Naive thymus-derived CD4-positive, alpha-beta T cell (primary cell): ENCODE measurements around the gene ELSPBP1. TPM values are rescaled to one million over a fixed set of nuclear protein-coding genes. Genes with fewer than 3 reads are reported as not detected.

Experiments
- ATAC-seq: fragments of 150-1000 bp; cut with Tn5 transposase; 2 replicates; pipeline ENCODE4 v1.10.0; 2021; ENCODE audit warnings: mild to moderate bottlenecking, moderate library complexity
- CTCF ChIA-PET: fragments of 350-600 bp; sonication (Branson Sonifier 250); formaldehyde crosslinking; loops from one replicate; lab custom pipeline; 2021; ENCODE audit warnings: antibody characterized with exemption; lab: Charles Lee
- POLR2A ChIA-PET: fragments of 350-600 bp; sonication (Branson Sonifier 250); formaldehyde crosslinking; loops from one replicate; lab custom pipeline; 2021; ENCODE audit warnings: antibody characterized with exemption, inconsistent platforms; lab: Charles Lee
- DNase-seq, 9 donors: peaks; one replicate each; pipeline versions ENCODE4 v3.0.0 to v3.0.0-alpha.2; 2020 to 2022; ENCODE audit warnings: mixed read lengths in 1 of 9
- H3K27ac ChIP-seq: one replicate; pipeline ENCODE4 v1.7.0; 2013; ENCODE audit warnings: mild to moderate bottlenecking, low read depth, low read length, moderate library complexity
- H3K27me3 ChIP-seq, 2 donors: one replicate each; pipeline ENCODE4 v1.7.0; 2013; ENCODE audit warnings: low read length in 2 of 2, mild to moderate bottlenecking in 2 of 2, moderate library complexity in 2 of 2; ENCODE audit not compliant: control insufficient read depth in 2 of 2, insufficient read depth in 2 of 2
- H3K36me3 ChIP-seq, 3 experiments: 1 replicate in 2 of 3; 2 replicates in 1 of 3; pipeline ENCODE4 v1.7.0; 2013; ENCODE audit warnings: low read length in 3 of 3, mild to moderate bottlenecking in 3 of 3, moderate library complexity in 1 of 3; ENCODE audit not compliant: insufficient read depth in 3 of 3, control insufficient read depth in 2 of 3
- H3K4me1 ChIP-seq, 2 donors: one replicate each; pipeline ENCODE4 v1.7.0; 2013; ENCODE audit warnings: low read length in 2 of 2, mild to moderate bottlenecking in 2 of 2, moderate library complexity in 1 of 2; ENCODE audit not compliant: control insufficient read depth in 2 of 2, insufficient read depth in 2 of 2
- H3K4me3 ChIP-seq: 2 replicates; pipeline ENCODE4 v1.7.0; 2013; ENCODE audit warnings: mild to moderate bottlenecking, low read length
- H3K9me3 ChIP-seq, 3 experiments: 1 replicate in 2 of 3; 2 replicates in 1 of 3; pipeline ENCODE4 v1.7.0; 2013; ENCODE audit warnings: low read length in 3 of 3; ENCODE audit not compliant: control insufficient read depth in 2 of 3
- H3K27ac Mint-ChIP-seq, 9 donors: one replicate each; pipeline ENCODE4 v1.8.0; 2020 to 2022; ENCODE audit warnings: mixed read lengths in 9 of 9, mild to moderate bottlenecking in 8 of 9, moderate library complexity in 5 of 9, inconsistent platforms in 2 of 9
- H3K27me3 Mint-ChIP-seq, 5 donors: one replicate each; pipeline ENCODE4 v1.8.0; 2021 to 2022; ENCODE audit warnings: mixed read lengths in 5 of 5, mild to moderate bottlenecking in 1 of 5
- H3K36me3 Mint-ChIP-seq, 5 donors: one replicate each; pipeline ENCODE4 v1.8.0; 2020 to 2022; ENCODE audit warnings: mixed read lengths in 5 of 5, mild to moderate bottlenecking in 3 of 5, inconsistent platforms in 1 of 5
- H3K4me1 Mint-ChIP-seq, 7 donors: one replicate each; pipeline ENCODE4 v1.8.0; 2020 to 2022; ENCODE audit warnings: mixed read lengths in 7 of 7, mild to moderate bottlenecking in 3 of 7, inconsistent platforms in 1 of 7
- H3K4me3 Mint-ChIP-seq, 10 donors: one replicate each; pipeline ENCODE4 v1.8.0; 2020 to 2022; ENCODE audit warnings: mild to moderate bottlenecking in 10 of 10, mixed read lengths in 10 of 10, moderate library complexity in 6 of 10, inconsistent platforms in 2 of 10
- H3K9me3 Mint-ChIP-seq, 11 donors: one replicate each; pipeline ENCODE4 v1.8.0; 2020 to 2022; ENCODE audit warnings: mixed read lengths in 11 of 11, mild to moderate bottlenecking in 4 of 11, inconsistent platforms in 1 of 11, moderate library complexity in 1 of 11
- intact Hi-C, 2 donors: fragments of 100-400 bp; cut with micrococcal nuclease; formaldehyde crosslinking; loops; one replicate each; pipeline ENCODE4 v1.15.1; 2023
- polyA plus RNA-seq, 2 donors: library from polyadenylated mRNA; unstranded; fragments of 300-500 nt; fragmentation: Illumina TruSeq; gene quantifications; one replicate each; pipeline ENCODE4 v1.2.3, GENCODE V29; 2021
- total RNA-seq, 6 experiments: library from RNA in 5 of 6; stranded (reverse) in 5 of 6; gene quantifications; 1 replicate in 5 of 6; 2 replicates in 1 of 6; pipeline ENCODE4 v1.2.3 and lab custom pipeline; 2021 to 2026

ELSPBP1 gene
- total and polyA plus RNA-seq, 7 experiments from 2014 or later: not detected

GRCh38 chr19:47992070-47992469, 2.4 kb upstream of the ELSPBP1 start, which contains the start of gene BSPH1:
BSPH1 (minus strand) TSS chr19:47992170; CDS start chr19:47992081, 89 bp downstream.
- no peaks in the 10 kb centered on the region for H3K36me3 ChIP-seq
- Mint-ChIP-seq H3K4me1 (peaks cover 0 to 3% (median 0%) of the 10 kb centered on the region in 7 donors), H3K27me3 (peaks cover 14 to 51% (median 38%) of the 10 kb centered on the region in 5 donors), H3K4me3 (no peak within 1 kb of the TSS), H3K36me3 (no peaks in the 10 kb centered on the region), H3K27ac (no peak within 1 kb of the TSS), H3K9me3 (peaks cover 0 to 5% (median 0%) of the 10 kb centered on the region in 11 donors)
- no peak for DNase-seq
- H3K4me1 ChIP-seq: no peaks in the 10 kb centered on the region
- H3K9me3 ChIP-seq: no peaks in the 10 kb centered on the region
- POLR2A ChIA-PET: no interaction called here
- H3K27me3 ChIP-seq: no peaks in the 10 kb centered on the region
- ATAC-seq: no peak
- H3K27ac ChIP-seq: no peak within 1 kb of the TSS
- CTCF ChIA-PET: no interaction called here
- no peak within 1 kb of the TSS for H3K4me3 ChIP-seq
- intact Hi-C loops: no loop called here

- POLR2A ChIA-PET: no interaction called here
- H3K27ac ChIP-seq: no peak overlapping the region
- H3K27me3 Mint-ChIP-seq: peaks cover 7 to 34% (median 21%) of the 10 kb centered on the region in 5 donors
- no peak overlapping the region for H3K4me3 ChIP-seq
- intact Hi-C loops: no loop called here
- H3K36me3 ChIP-seq: no peaks in the 10 kb centered on the region
- peaks cover 0 to 2% (median 0%) of the 10 kb centered on the region in 7 donors for H3K4me1 Mint-ChIP-seq
- DNase-seq (no peak), ATAC-seq (no peak)
- H3K4me3 Mint-ChIP-seq: no peak overlapping the region
- CTCF ChIA-PET: no interaction called here
- H3K4me1 ChIP-seq: no peaks in the 10 kb centered on the region
- H3K27me3 ChIP-seq: no peaks in the 10 kb centered on the region
- H3K9me3 Mint-ChIP-seq: peaks cover 0 to 5% (median 0%) of the 10 kb centered on the region in 11 donors
- no peaks in the 10 kb centered on the region for H3K36me3 Mint-ChIP-seq
- H3K9me3 ChIP-seq: no peaks in the 10 kb centered on the region
- no peak overlapping the region for H3K27ac Mint-ChIP-seq
Observed at GRCh38 chr19:47996230-47996727, 1.8 kb downstream of the ELSPBP1 start.

GRCh38 chr19:47998800-47999199, 4.4 kb downstream of the ELSPBP1 start:
- H3K27me3 ChIP-seq: no peaks in the 10 kb centered on the region
- H3K4me3 Mint-ChIP-seq: no peak overlapping the region
- H3K4me1 ChIP-seq: no peaks in the 10 kb centered on the region
- H3K4me1 Mint-ChIP-seq: peaks cover 0 to 1% (median 0%) of the 10 kb centered on the region in 7 donors
- H3K27ac Mint-ChIP-seq: no peak overlapping the region
- H3K4me3 ChIP-seq: no peak overlapping the region
- H3K9me3 Mint-ChIP-seq: peaks cover 0 to 5% (median 0%) of the 10 kb centered on the region in 11 donors
- ChIA-PET CTCF (no interaction called here), POLR2A (no interaction called here)
- intact Hi-C loops: no loop called here
- H3K27me3 Mint-ChIP-seq: peaks cover 1 to 35% (median 21%) of the 10 kb centered on the region in 5 donors
- no peaks in the 10 kb centered on the region for H3K36me3 Mint-ChIP-seq
- ATAC-seq (no peak), DNase-seq (no peak)
- no peaks in the 10 kb centered on the region for H3K9me3 ChIP-seq
- no peak overlapping the region for H3K27ac ChIP-seq
- no peaks in the 10 kb centered on the region for H3K36me3 ChIP-seq

- no peaks in the 10 kb centered on the region for H3K9me3 ChIP-seq
- ATAC-seq (no peak), DNase-seq (no peak)
- H3K9me3 Mint-ChIP-seq: peaks cover 0 to 3% (median 0%) of the 10 kb centered on the region in 11 donors
- H3K27ac ChIP-seq: no peak overlapping the region
- ChIA-PET POLR2A (no interaction called here), CTCF (interaction anchor here (0.6 kb wide), 1 partner anchor 22 kb away, joined by 3 read pairs; no protein-coding TSS in a partner anchor)
- H3K4me3 ChIP-seq: no peak overlapping the region
- no peaks in the 10 kb centered on the region for H3K4me1 Mint-ChIP-seq
- no peaks in the 10 kb centered on the region for H3K36me3 ChIP-seq
- no peaks in the 10 kb centered on the region for H3K27me3 ChIP-seq
- H3K27ac Mint-ChIP-seq: no peak overlapping the region
- H3K4me3 Mint-ChIP-seq: no peak overlapping the region
- H3K36me3 Mint-ChIP-seq: no peaks in the 10 kb centered on the region
- intact Hi-C loops: no loop called here
- no peaks in the 10 kb centered on the region for H3K4me1 ChIP-seq
- H3K27me3 Mint-ChIP-seq: peaks cover 0 to 38% (median 20%) of the 10 kb centered on the region in 5 donors
Observed at GRCh38 chr19:48000846-48001245, 6.4 kb downstream of the ELSPBP1 start.

- H3K4me3 Mint-ChIP-seq: no peak overlapping the region
- no peaks in the 10 kb centered on the region for H3K4me1 Mint-ChIP-seq
- H3K9me3 ChIP-seq: no peaks in the 10 kb centered on the region
- H3K4me3 ChIP-seq: no peak overlapping the region
- no peak overlapping the region for H3K27ac ChIP-seq
- H3K4me1 ChIP-seq: no peaks in the 10 kb centered on the region
- ChIA-PET POLR2A (no interaction called here), CTCF (interaction anchor here (0.6 kb wide), 1 partner anchor 36 kb away, joined by 4 read pairs; no protein-coding TSS in a partner anchor)
- H3K36me3 ChIP-seq: no peaks in the 10 kb centered on the region
- DNase-seq (no peak), ATAC-seq (no peak)
- peaks cover 0 to 39% (median 26%) of the 10 kb centered on the region in 5 donors for H3K27me3 Mint-ChIP-seq
- intact Hi-C loops: no loop called here
- peak overlapping the region in 1 of 9 donors; percentile 36 for H3K27ac Mint-ChIP-seq
- peaks cover 0 to 10% (median 0%) of the 10 kb centered on the region in 5 donors for H3K36me3 Mint-ChIP-seq
- H3K9me3 Mint-ChIP-seq: peaks cover 0 to 15% (median 1%) of the 10 kb centered on the region in 11 donors
- no peaks in the 10 kb centered on the region for H3K27me3 ChIP-seq
Observed at GRCh38 chr19:48004236-48004635, 9.8 kb downstream of the ELSPBP1 start.

- ChIA-PET CTCF (no interaction called here), POLR2A (no interaction called here)
- ATAC-seq (no peak), DNase-seq (no peak)
- H3K27me3 ChIP-seq: no peaks in the 10 kb centered on the region
- no peak overlapping the region for H3K4me3 ChIP-seq
- H3K4me1 ChIP-seq: no peaks in the 10 kb centered on the region
- no peaks in the 10 kb centered on the region for H3K9me3 ChIP-seq
- Mint-ChIP-seq H3K36me3 (peaks cover 0 to 10% (median 0%) of the 10 kb centered on the region in 5 donors), H3K27ac (no peak overlapping the region), H3K9me3 (peaks cover 0 to 19% (median 3%) of the 10 kb centered on the region in 11 donors), H3K4me3 (no peak overlapping the region), H3K4me1 (peaks cover 0 to 2% (median 0%) of the 10 kb centered on the region in 7 donors), H3K27me3 (peaks cover 0 to 34% (median 26%) of the 10 kb centered on the region in 5 donors)
- no peak overlapping the region for H3K27ac ChIP-seq
- intact Hi-C loops: no loop called here
- H3K36me3 ChIP-seq: no peaks in the 10 kb centered on the region
Observed at GRCh38 chr19:48006762-48007161, 12.3 kb downstream of the ELSPBP1 start.
